Sigmoid colon (tissue), 7 donors: Measurements from ENCODE around the gene RASGRF2. TPM values are rescaled to one million over a fixed set of nuclear protein-coding genes. Genes with fewer than 3 reads are reported as not detected.
"Not testable (repeated sequence)": the region's sequence is repeated elsewhere in the genome, so short reads cannot be mapped to it uniquely, and the experiment has no call there.

Experiments used
- DNase-seq: peaks from one replicate; pipeline ENCODE4 v3.0.0-alpha.2; 2019
- H3K27ac ChIP-seq, 4 donors: fragments of 200-600 bp; sonication (generic); one replicate each; pipeline ENCODE4 v1.5.1; 2016 to 2019; ENCODE audit warnings: mild to moderate bottlenecking in 1 of 4
- H3K27me3 ChIP-seq, 3 donors: fragments of 200-600 bp; sonication (generic); one replicate each; pipeline ENCODE4 v1.5.1; 2019; ENCODE audit warnings: mild to moderate bottlenecking in 1 of 3
- H3K36me3 ChIP-seq, 4 donors: fragments of 200-600 bp; sonication (generic); one replicate each; pipeline ENCODE4 v1.5.1; 2016 to 2019
- H3K4me1 ChIP-seq, 4 donors: fragments of 200-600 bp; sonication (generic); one replicate each; pipeline ENCODE4 v1.5.1; 2017 to 2019
- H3K4me3 ChIP-seq, 4 donors: fragments of 200-600 bp; sonication (generic); one replicate each; pipeline ENCODE4 v1.5.1; 2017 to 2019; ENCODE audit warnings: mild to moderate bottlenecking in 2 of 4, moderate library complexity in 1 of 4
- H3K9me3 ChIP-seq, 4 donors: fragments of 200-600 bp in 3 of 4; sonication (generic) in 3 of 4; one replicate each; pipeline versions ENCODE4 v1.5.1 to v1.6.1; 2013 to 2019
- EP300 ChIP-seq, 4 donors: sonication (generic); formaldehyde crosslinking; IDR thresholded peaks; one replicate each; pipeline ENCODE4 v1.6.1; 2017; ENCODE audit warnings: antibody characterized with exemption in 4 of 4
- POLR2A ChIP-seq, 2 donors: fragments of 450-650 bp; IDR thresholded peaks; one replicate each; pipeline ENCODE4 v1.6.1; 2016; ENCODE audit warnings: antibody characterized with exemption in 2 of 2, mild to moderate bottlenecking in 2 of 2, moderate library complexity in 2 of 2
- POLR2AphosphoS5 ChIP-seq, 4 donors: sonication (generic); formaldehyde crosslinking; IDR thresholded peaks; one replicate each; pipeline ENCODE4 v1.6.1; 2017; ENCODE audit warnings: antibody characterized with exemption in 4 of 4
- WGBS, 2 donors: extraction: QIAGEN DNeasy Blood & Tissue Kit; methylation state at CpG; one replicate each; pipeline ENCODE4 v1.1.7; 2013; 5-methylcytosine and 5-hydroxymethylcytosine counted together
- intact Hi-C: fragments of 100-400 bp; cut with DNase I; formaldehyde crosslinking; loops from one replicate; pipeline ENCODE4 v1.15.1; 2023
- polyA plus RNA-seq, 3 donors: library from polyadenylated mRNA; stranded (reverse); fragments of 200-250 nt; gene quantifications; one replicate each; pipeline ENCODE4 v1.2.3, GENCODE V29; 2013
- total RNA-seq, 4 donors: library from RNA; depleted of rRNA; stranded (reverse); fragments of >200 nt; gene quantifications; one replicate each; pipeline ENCODE4 v1.1.0, GENCODE V29; 2016
- TF ChIP-seq, protein P1 (sequence below), 4 experiments: fragments of 450-650 bp in 3 of 4; fragments of 200-600 bp in 1 of 4; IDR thresholded peaks; one replicate each; pipeline ENCODE4 v1.5.1; 2016 to 2019; ENCODE audit warnings: antibody characterized with exemption in 4 of 4, mild to moderate bottlenecking in 3 of 4, moderate library complexity in 2 of 4
- donor health status: healthy with polysubstance abuse.
- donor health status: Bipolar disorder and iron deficiency.
- donor health status: healthy.

Gene RASGRF2
- total and polyA plus RNA-seq, 7 donors, result under 0.01 to 9.5 (median 6.8) TPM

GRCh38 chr5:81254886-81255559 lies 294.9 kb downstream of the RASGRF2 start:
- intact Hi-C loops, result no loop called here
- H3K36me3 ChIP-seq, result peaks cover 0 to 28% (median 2%) of the 10 kb centered on the region in 4 donors

GRCh38 chr5:81256766-81257165 lies 296.6 kb downstream of the RASGRF2 start:
- no peaks in the 10 kb centered on the region for H3K27me3 ChIP-seq
- H3K36me3 ChIP-seq, result peaks cover 0 to 28% (median 2%) of the 10 kb centered on the region in 4 donors
- WGBS, 2 donors, result 95 to 96% methylated on average over 1 of the region's 1 CpG
- H3K9me3 ChIP-seq, result no peaks in the 10 kb centered on the region
- no peak overlapping the region for H3K4me3 ChIP-seq
- TF ChIP-seq POLR2A (IDR thresholded peaks at IDR 0.05), result no peak
- no peak for TF ChIP-seq POLR2AphosphoS5 (IDR thresholded peaks at IDR 0.05)
- TF ChIP-seq EP300 (IDR thresholded peaks at IDR 0.05), result no peak
- TF ChIP-seq, protein P1, sequence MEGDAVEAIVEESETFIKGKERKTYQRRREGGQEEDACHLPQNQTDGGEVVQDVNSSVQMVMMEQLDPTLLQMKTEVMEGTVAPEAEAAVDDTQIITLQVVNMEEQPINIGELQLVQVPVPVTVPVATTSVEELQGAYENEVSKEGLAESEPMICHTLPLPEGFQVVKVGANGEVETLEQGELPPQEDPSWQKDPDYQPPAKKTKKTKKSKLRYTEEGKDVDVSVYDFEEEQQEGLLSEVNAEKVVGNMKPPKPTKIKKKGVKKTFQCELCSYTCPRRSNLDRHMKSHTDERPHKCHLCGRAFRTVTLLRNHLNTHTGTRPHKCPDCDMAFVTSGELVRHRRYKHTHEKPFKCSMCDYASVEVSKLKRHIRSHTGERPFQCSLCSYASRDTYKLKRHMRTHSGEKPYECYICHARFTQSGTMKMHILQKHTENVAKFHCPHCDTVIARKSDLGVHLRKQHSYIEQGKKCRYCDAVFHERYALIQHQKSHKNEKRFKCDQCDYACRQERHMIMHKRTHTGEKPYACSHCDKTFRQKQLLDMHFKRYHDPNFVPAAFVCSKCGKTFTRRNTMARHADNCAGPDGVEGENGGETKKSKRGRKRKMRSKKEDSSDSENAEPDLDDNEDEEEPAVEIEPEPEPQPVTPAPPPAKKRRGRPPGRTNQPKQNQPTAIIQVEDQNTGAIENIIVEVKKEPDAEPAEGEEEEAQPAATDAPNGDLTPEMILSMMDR (IDR thresholded peaks at IDR 0.05), result no peak
- intact Hi-C loops, result no loop called here
- H3K4me1 ChIP-seq, result peaks cover 0 to 3% (median 0%) of the 10 kb centered on the region in 4 donors
- no peak for DNase-seq
- no peak overlapping the region for H3K27ac ChIP-seq

More at GRCh38 chr5:81254886-81255559, 294.9 kb downstream of the RASGRF2 start:
- Histone ChIP-seq H3K9me3 (no peaks in the 10 kb centered on the region), H3K4me3 (no peak overlapping the region), H3K27me3 (no peaks in the 10 kb centered on the region), H3K4me1 (peaks cover 0 to 6% (median 0%) of the 10 kb centered on the region in 4 donors), H3K27ac (no peak overlapping the region)
- TF ChIP-seq EP300 (IDR thresholded peaks at IDR 0.05) (no peak), POLR2AphosphoS5 (IDR thresholded peaks at IDR 0.05) (no peak), POLR2A (IDR thresholded peaks at IDR 0.05) (no peak)
- TF ChIP-seq, protein P1 (IDR thresholded peaks at IDR 0.05), result no peak
- WGBS, 2 donors, result 96 to 97% methylated on average over 21 of the region's 21 CpGs
- DNase-seq, result no peak

DNA sequence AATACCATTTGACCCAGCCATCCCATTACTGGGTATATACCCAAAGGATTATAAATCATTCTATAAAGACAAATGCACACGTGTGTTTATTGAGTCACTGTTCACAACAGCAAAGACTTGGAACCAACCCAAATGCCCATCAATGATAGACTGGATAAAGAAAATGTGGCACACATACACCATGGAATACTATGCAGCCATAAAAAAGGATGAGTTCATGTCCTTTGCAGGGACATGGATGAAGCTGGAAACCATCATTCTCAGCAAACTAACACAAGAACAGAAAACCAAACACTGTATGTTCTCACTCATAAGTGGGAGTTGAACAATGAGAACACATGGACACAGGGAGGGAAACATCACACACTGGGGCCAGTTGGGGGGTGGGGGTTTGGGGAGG lies 302.6 kb downstream of the RASGRF2 start:
- H3K9me3 ChIP-seq, H3K4me3 ChIP-seq, H3K27me3 ChIP-seq, intact Hi-C loops, H3K27ac ChIP-seq, H3K4me1 ChIP-seq, DNase-seq: not testable (repeated sequence)
- H3K36me3 ChIP-seq, result peaks cover 0 to 11% (median 2%) of the 10 kb centered on the region in 4 donors
- 69 to 95% methylated on average over 1 of the region's 1 CpG for WGBS, 2 donors

DNA sequence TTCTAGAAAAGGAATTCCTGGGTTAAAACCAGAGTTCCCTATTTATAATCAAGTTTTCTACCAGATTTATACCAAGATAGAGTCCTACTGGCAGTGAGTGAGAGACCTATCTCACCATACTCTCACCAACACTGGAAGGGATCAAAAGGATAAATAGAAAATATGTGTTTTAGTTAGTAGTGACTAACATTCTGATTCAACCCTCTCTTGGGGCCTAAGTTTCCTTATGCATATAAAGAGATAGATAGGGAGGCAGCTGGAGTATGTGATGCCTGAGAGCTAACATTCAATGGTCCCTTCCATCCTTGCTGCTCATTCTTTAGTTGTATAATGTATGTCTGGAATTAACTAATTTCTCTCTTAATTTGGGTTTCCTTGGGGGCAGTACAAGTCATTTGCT lies 304.9 kb downstream of the RASGRF2 start:
- peaks cover 0 to 9% (median 0%) of the 10 kb centered on the region in 4 donors for H3K4me1 ChIP-seq
- no peaks in the 10 kb centered on the region for H3K27me3 ChIP-seq
- no peak overlapping the region for H3K4me3 ChIP-seq
- H3K27ac ChIP-seq, result no peak overlapping the region
- no peak for TF ChIP-seq POLR2AphosphoS5 (IDR thresholded peaks at IDR 0.05)
- TF ChIP-seq, protein P1 (IDR thresholded peaks at IDR 0.05), result no peak
- no peak for TF ChIP-seq POLR2A (IDR thresholded peaks at IDR 0.05)
- no peak for TF ChIP-seq EP300 (IDR thresholded peaks at IDR 0.05)
- H3K36me3 ChIP-seq, result no peaks in the 10 kb centered on the region
- intact Hi-C loops, result no loop called here
- no peak for DNase-seq
- no peaks in the 10 kb centered on the region for H3K9me3 ChIP-seq

DNA sequence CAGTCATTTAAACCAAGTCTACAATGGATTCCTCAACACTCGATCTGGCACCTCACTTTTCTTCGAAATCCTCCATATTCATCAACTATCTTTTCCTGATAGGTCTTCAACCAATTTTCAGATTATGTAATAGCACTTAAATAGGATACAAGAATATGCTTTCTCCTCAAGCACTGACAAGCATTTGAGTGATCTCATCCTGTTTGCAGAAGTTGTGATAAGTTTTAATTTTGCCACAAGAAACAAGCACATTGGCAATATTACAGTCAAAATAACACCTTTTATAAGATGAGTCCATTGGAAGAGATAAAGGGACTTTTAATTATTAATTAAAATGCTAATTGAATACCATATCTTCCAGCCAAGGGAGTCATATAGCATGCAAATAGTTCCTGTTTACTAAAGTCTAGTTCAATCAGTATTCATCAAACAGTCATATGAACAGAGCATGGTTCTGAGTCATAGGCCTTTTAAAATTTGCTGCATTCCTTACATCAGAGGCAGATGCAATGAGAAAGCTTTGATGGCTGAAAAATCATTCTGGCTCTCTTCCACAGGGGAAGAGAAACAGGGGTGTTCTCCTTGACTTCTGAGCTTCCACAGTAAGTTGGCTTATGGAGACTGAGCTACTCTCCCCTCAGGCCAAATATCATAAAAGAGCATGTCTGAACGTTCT lies 308.5 kb downstream of the RASGRF2 start:
- Histone ChIP-seq H3K27ac (peak overlapping the region in 1 of 4 donors; percentile 6), H3K27me3 (no peaks in the 10 kb centered on the region), H3K9me3 (peaks cover 0 to 3% (median 0%) of the 10 kb centered on the region in 4 donors), H3K4me1 (peaks cover 0 to 9% (median 0%) of the 10 kb centered on the region in 4 donors), H3K36me3 (no peaks in the 10 kb centered on the region), H3K4me3 (no peak overlapping the region)
- intact Hi-C loops, result no loop called here
- DNase-seq, result no peak
- 70 to 78% methylated on average over 3 of the region's 3 CpGs for WGBS, 2 donors
- TF ChIP-seq POLR2A (IDR thresholded peaks at IDR 0.05) (no peak), POLR2AphosphoS5 (IDR thresholded peaks at IDR 0.05) (no peak), EP300 (IDR thresholded peaks at IDR 0.05) (no peak)
- TF ChIP-seq, protein P1 (IDR thresholded peaks at IDR 0.05), result no peak
